ENCODE measurements around the gene ALK.

Gene ALK

GRCh38 chr2:29273685-29274611 is 647.4 kb downstream of the ALK start:
- DNase-seq (ENCODE audit: low spot score) = no peak
- H3K27ac ChIP-seq (replicated peaks; ENCODE audit: low read length) = no peak overlapping the region
- no peak overlapping the region for H4K8ac ChIP-seq (ENCODE audit: low read depth, low read length)
- no peak overlapping the region for H3K14ac ChIP-seq (ENCODE audit: low read length)
- no peak overlapping the region for H2BK15ac ChIP-seq (ENCODE audit: low read length)
- H2BK120ac ChIP-seq (ENCODE audit: low read depth, low read length) = no peak overlapping the region
- peaks cover 0 to 2% (median 0%) of the 10 kb centered on the region in 3 experiments for H3K27me3 ChIP-seq (ENCODE audit: control insufficient read depth in 3 of 3, insufficient read depth in 3 of 3, low read depth in 1 of 3, low read length in 3 of 3)
- H2BK12ac ChIP-seq (ENCODE audit: low read length) = no peak overlapping the region
- no peak overlapping the region for H3K18ac ChIP-seq (ENCODE audit: low read length)
- H3K4ac ChIP-seq (ENCODE audit: low read length) = no peak overlapping the region
- H2AFZ ChIP-seq (ENCODE audit: low read length) = no peak overlapping the region
- peaks cover 2 to 3% of the 10 kb centered on the region in 2 donors for H3K4me1 ChIP-seq (ENCODE audit: control insufficient read depth in 2 of 2, insufficient read depth in 1 of 2, low read depth in 1 of 2, low read length in 2 of 2)
- H4K91ac ChIP-seq (ENCODE audit: low read depth, low read length, poor library complexity) = no peak overlapping the region
- no peak overlapping the region for H3K23ac ChIP-seq (ENCODE audit: low read depth, low read length, poor library complexity)
- no peak overlapping the region for H3K9ac ChIP-seq (ENCODE audit: low read depth, low read length, poor library complexity)
- peaks cover 0 to 25% of the 10 kb centered on the region in 2 donors for H3K36me3 ChIP-seq (replicated peaks in 1 of 2; ENCODE audit: control insufficient read depth in 2 of 2, insufficient read depth in 2 of 2, low read length in 2 of 2)
- no peak overlapping the region for H2AK5ac ChIP-seq (ENCODE audit: low read depth, low read length)
- no peak overlapping the region for H3K4me2 ChIP-seq (ENCODE audit: insufficient read depth, low read length, poor library complexity, severe bottlenecking)
- H3K79me1 ChIP-seq (ENCODE audit: low read depth, low read length) = no peaks in the 10 kb centered on the region
- H2BK5ac ChIP-seq (ENCODE audit: low read length) = no peak overlapping the region
- no CpG with 5 or more reads among the region's 6 CpGs for WGBS, 2 donors (ENCODE audit: extremely low coverage in 2 of 2, insufficient read length in 2 of 2, insufficient replicate concordance in 1 of 2)
- H3K4me3 ChIP-seq (ENCODE audit: low read length in 2 of 2) = no peak overlapping the region
- no peaks in the 10 kb centered on the region for H3K9me3 ChIP-seq (replicated peaks in 1 of 2; ENCODE audit: control insufficient read depth in 2 of 2, insufficient read depth in 1 of 2, low read depth in 1 of 2, low read length in 2 of 2)

GRCh38 chr2:29273004-29273684 is 648.2 kb downstream of the ALK start:
- H2BK15ac ChIP-seq (ENCODE audit: low read length) = no peak overlapping the region
- no peak overlapping the region for H3K18ac ChIP-seq (ENCODE audit: low read length)
- no peak overlapping the region for H3K23ac ChIP-seq (ENCODE audit: low read depth, low read length, poor library complexity)
- H3K9me3 ChIP-seq (replicated peaks in 1 of 2; ENCODE audit: control insufficient read depth in 2 of 2, insufficient read depth in 1 of 2, low read depth in 1 of 2, low read length in 2 of 2) = no peaks in the 10 kb centered on the region
- no peak overlapping the region for H3K4me3 ChIP-seq (ENCODE audit: low read length in 2 of 2)
- H3K4me1 ChIP-seq (ENCODE audit: control insufficient read depth in 2 of 2, insufficient read depth in 1 of 2, low read depth in 1 of 2, low read length in 2 of 2) = peaks cover 2 to 10% of the 10 kb centered on the region in 2 donors
- no peak overlapping the region for H3K27ac ChIP-seq (replicated peaks; ENCODE audit: low read length)
- H2AFZ ChIP-seq (ENCODE audit: low read length) = no peak overlapping the region
- no CpG with 5 or more reads among the region's 6 CpGs for WGBS, 2 donors (ENCODE audit: extremely low coverage in 2 of 2, insufficient read length in 2 of 2, insufficient replicate concordance in 1 of 2)
- H4K91ac ChIP-seq (ENCODE audit: low read depth, low read length, poor library complexity) = no peak overlapping the region
- H3K79me1 ChIP-seq (ENCODE audit: low read depth, low read length) = no peaks in the 10 kb centered on the region
- DNase-seq (ENCODE audit: low spot score) = no peak
- H3K27me3 ChIP-seq (ENCODE audit: control insufficient read depth in 3 of 3, insufficient read depth in 3 of 3, low read depth in 1 of 3, low read length in 3 of 3) = peaks cover 0 to 2% (median 0%) of the 10 kb centered on the region in 3 experiments
- no peak overlapping the region for H3K4ac ChIP-seq (ENCODE audit: low read length)
- no peak overlapping the region for H2BK12ac ChIP-seq (ENCODE audit: low read length)
- H2BK120ac ChIP-seq (ENCODE audit: low read depth, low read length) = no peak overlapping the region
- no peak overlapping the region for H2AK5ac ChIP-seq (ENCODE audit: low read depth, low read length)
- no peak overlapping the region for H3K9ac ChIP-seq (ENCODE audit: low read depth, low read length, poor library complexity)
- H3K36me3 ChIP-seq (replicated peaks in 1 of 2; ENCODE audit: control insufficient read depth in 2 of 2, insufficient read depth in 2 of 2, low read length in 2 of 2) = peaks cover 0 to 28% of the 10 kb centered on the region in 2 donors
- no peak overlapping the region for H3K4me2 ChIP-seq (ENCODE audit: insufficient read depth, low read length, poor library complexity, severe bottlenecking)
- no peak overlapping the region for H3K14ac ChIP-seq (ENCODE audit: low read length)
- H2BK5ac ChIP-seq (ENCODE audit: low read length) = no peak overlapping the region
- H4K8ac ChIP-seq (ENCODE audit: low read depth, low read length) = no peak overlapping the region

- H3K4me3 ChIP-seq (ENCODE audit: low read length in 2 of 2) = no peak overlapping the region
- H2BK5ac ChIP-seq (ENCODE audit: low read length) = no peak overlapping the region
- no peaks in the 10 kb centered on the region for H3K9me3 ChIP-seq (replicated peaks in 1 of 2; ENCODE audit: control insufficient read depth in 2 of 2, insufficient read depth in 1 of 2, low read depth in 1 of 2, low read length in 2 of 2)
- H2BK12ac ChIP-seq (ENCODE audit: low read length) = no peak overlapping the region
- no CpG with 5 or more reads among the region's 5 CpGs for WGBS, 2 donors (ENCODE audit: extremely low coverage in 2 of 2, insufficient read length in 2 of 2, insufficient replicate concordance in 1 of 2)
- H4K8ac ChIP-seq (ENCODE audit: low read depth, low read length) = no peak overlapping the region
- H2AFZ ChIP-seq (ENCODE audit: low read length) = no peak overlapping the region
- no peak overlapping the region for H3K27ac ChIP-seq (replicated peaks; ENCODE audit: low read length)
- H3K23ac ChIP-seq (ENCODE audit: low read depth, low read length, poor library complexity) = no peak overlapping the region
- H3K79me1 ChIP-seq (ENCODE audit: low read depth, low read length) = no peaks in the 10 kb centered on the region
- no peak overlapping the region for H3K4me2 ChIP-seq (ENCODE audit: insufficient read depth, low read length, poor library complexity, severe bottlenecking)
- peaks cover 2 to 19% of the 10 kb centered on the region in 2 donors for H3K4me1 ChIP-seq (ENCODE audit: control insufficient read depth in 2 of 2, insufficient read depth in 1 of 2, low read depth in 1 of 2, low read length in 2 of 2)
- no peak overlapping the region for H2BK120ac ChIP-seq (ENCODE audit: low read depth, low read length)
- no peak overlapping the region for H3K18ac ChIP-seq (ENCODE audit: low read length)
- no peak overlapping the region for H3K9ac ChIP-seq (ENCODE audit: low read depth, low read length, poor library complexity)
- no peak overlapping the region for H3K14ac ChIP-seq (ENCODE audit: low read length)
- no peak overlapping the region for H2BK15ac ChIP-seq (ENCODE audit: low read length)
- no peak for DNase-seq (ENCODE audit: low spot score)
- H3K27me3 ChIP-seq (ENCODE audit: control insufficient read depth in 3 of 3, insufficient read depth in 3 of 3, low read depth in 1 of 3, low read length in 3 of 3) = peaks cover 0 to 2% (median 0%) of the 10 kb centered on the region in 3 experiments
- no peak overlapping the region for H3K4ac ChIP-seq (ENCODE audit: low read length)
- H2AK5ac ChIP-seq (ENCODE audit: low read depth, low read length) = no peak overlapping the region
- peaks cover 0 to 28% of the 10 kb centered on the region in 2 donors for H3K36me3 ChIP-seq (replicated peaks in 1 of 2; ENCODE audit: control insufficient read depth in 2 of 2, insufficient read depth in 2 of 2, low read length in 2 of 2)
- no peak overlapping the region for H4K91ac ChIP-seq (ENCODE audit: low read depth, low read length, poor library complexity)
Measured at GRCh38 chr2:29272311-29272710, 649.1 kb downstream of the ALK start.

GRCh38 chr2:29270701-29271121 is 650.7 kb downstream of the ALK start:
- Histone ChIP-seq H3K36me3 (replicated peaks in 1 of 2; ENCODE audit: control insufficient read depth in 2 of 2, insufficient read depth in 2 of 2, low read length in 2 of 2) (peaks cover 0 to 28% of the 10 kb centered on the region in 2 donors), H3K4me1 (ENCODE audit: control insufficient read depth in 2 of 2, insufficient read depth in 1 of 2, low read depth in 1 of 2, low read length in 2 of 2) (peaks cover 2 to 19% of the 10 kb centered on the region in 2 donors), H3K27me3 (ENCODE audit: control insufficient read depth in 3 of 3, insufficient read depth in 3 of 3, low read depth in 1 of 3, low read length in 3 of 3) (peaks cover 0 to 2% (median 0%) of the 10 kb centered on the region in 3 experiments), H3K23ac (ENCODE audit: low read depth, low read length, poor library complexity) (no peak overlapping the region), H3K9me3 (replicated peaks in 1 of 2; ENCODE audit: control insufficient read depth in 2 of 2, insufficient read depth in 1 of 2, low read depth in 1 of 2, low read length in 2 of 2) (no peaks in the 10 kb centered on the region), H3K4me2 (ENCODE audit: insufficient read depth, low read length, poor library complexity, severe bottlenecking) (no peak overlapping the region), H2BK120ac (ENCODE audit: low read depth, low read length) (no peak overlapping the region), H3K4me3 (ENCODE audit: low read length in 2 of 2) (no peak overlapping the region), H3K14ac (ENCODE audit: low read length) (no peak overlapping the region), H2AK5ac (ENCODE audit: low read depth, low read length) (no peak overlapping the region), H3K79me1 (ENCODE audit: low read depth, low read length) (no peaks in the 10 kb centered on the region), H2BK15ac (ENCODE audit: low read length) (no peak overlapping the region), H4K91ac (ENCODE audit: low read depth, low read length, poor library complexity) (no peak overlapping the region), H3K27ac (replicated peaks; ENCODE audit: low read length) (no peak overlapping the region), H4K8ac (ENCODE audit: low read depth, low read length) (no peak overlapping the region), H2AFZ (ENCODE audit: low read length) (no peak overlapping the region), H3K18ac (ENCODE audit: low read length) (no peak overlapping the region), H2BK12ac (ENCODE audit: low read length) (no peak overlapping the region), H2BK5ac (ENCODE audit: low read length) (peak overlapping the region; percentile 13), H3K9ac (ENCODE audit: low read depth, low read length, poor library complexity) (no peak overlapping the region), H3K4ac (ENCODE audit: low read length) (no peak overlapping the region)
- WGBS, 2 donors (ENCODE audit: extremely low coverage in 2 of 2, insufficient read length in 2 of 2, insufficient replicate concordance in 1 of 2) = no CpG with 5 or more reads among the region's 5 CpGs
- DNase-seq (ENCODE audit: low spot score) = no peak

Measured in neuronal stem cell (in vitro differentiated cells).